Stimulated activated naive CD8-positive, alpha-beta T cell treated with anti-CD3 and anti-CD28 coated beads, Interleukin-15, Interleukin-2, amounts not matched to agents 100 ng/mL and 50 ng/mL, for 24 hours (primary cell): ENCODE measurements around the gene NECTIN2.

Experiments used
- H3K27ac Mint-ChIP-seq: one replicate; pipeline ENCODE4 v1.8.0; 2021; ENCODE audit warnings: mild to moderate bottlenecking, mixed read lengths
- H3K27me3 Mint-ChIP-seq: one replicate; pipeline ENCODE4 v1.8.0; 2021; ENCODE audit warnings: mixed read lengths
- H3K36me3 Mint-ChIP-seq: one replicate; pipeline ENCODE4 v1.8.0; 2021; ENCODE audit warnings: low read depth, mixed read lengths
- H3K4me1 Mint-ChIP-seq: one replicate; pipeline ENCODE4 v1.8.0; 2021; ENCODE audit warnings: low read depth, mixed read lengths
- H3K4me3 Mint-ChIP-seq: one replicate; pipeline ENCODE4 v1.8.0; 2021; ENCODE audit warnings: mild to moderate bottlenecking, mixed read lengths
- H3K9me3 Mint-ChIP-seq: one replicate; pipeline ENCODE4 v1.8.0; 2021; ENCODE audit warnings: mixed read lengths

The NECTIN2 gene

DNA sequence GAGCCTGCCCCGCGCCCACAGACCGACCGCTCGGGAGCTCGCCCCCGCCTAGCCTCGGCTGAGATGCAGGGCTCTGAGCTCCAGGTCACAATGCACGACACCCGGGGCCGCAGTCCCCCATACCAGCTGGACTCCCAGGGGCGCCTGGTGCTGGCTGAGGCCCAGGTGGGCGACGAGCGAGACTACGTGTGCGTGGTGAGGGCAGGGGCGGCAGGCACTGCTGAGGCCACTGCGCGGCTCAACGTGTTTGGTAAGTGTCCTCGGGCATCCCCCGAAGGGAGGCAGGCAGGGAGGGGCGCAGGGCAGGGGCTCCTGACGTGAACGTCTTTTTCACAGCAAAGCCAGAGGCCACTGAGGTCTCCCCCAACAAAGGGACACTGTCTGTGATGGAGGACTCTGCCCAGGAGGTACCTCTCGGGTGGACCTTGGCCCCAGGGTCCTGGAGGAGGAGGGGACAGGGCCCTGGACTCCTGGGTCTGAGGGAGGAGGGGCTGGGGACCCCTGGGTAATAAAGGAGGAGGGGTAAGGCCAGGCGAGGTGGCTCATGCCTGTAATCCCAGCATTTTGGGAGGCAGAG, 33.9 kb upstream of the NECTIN2 start:
- no peaks in the 10 kb centered on the region for H3K36me3 Mint-ChIP-seq
- peaks cover 5% of the 10 kb centered on the region for H3K27me3 Mint-ChIP-seq
- H3K9me3 Mint-ChIP-seq = no peaks in the 10 kb centered on the region
- H3K4me3 Mint-ChIP-seq = no peak overlapping the region
- no peak overlapping the region for H3K27ac Mint-ChIP-seq
- H3K4me1 Mint-ChIP-seq = no peaks in the 10 kb centered on the region

DNA sequence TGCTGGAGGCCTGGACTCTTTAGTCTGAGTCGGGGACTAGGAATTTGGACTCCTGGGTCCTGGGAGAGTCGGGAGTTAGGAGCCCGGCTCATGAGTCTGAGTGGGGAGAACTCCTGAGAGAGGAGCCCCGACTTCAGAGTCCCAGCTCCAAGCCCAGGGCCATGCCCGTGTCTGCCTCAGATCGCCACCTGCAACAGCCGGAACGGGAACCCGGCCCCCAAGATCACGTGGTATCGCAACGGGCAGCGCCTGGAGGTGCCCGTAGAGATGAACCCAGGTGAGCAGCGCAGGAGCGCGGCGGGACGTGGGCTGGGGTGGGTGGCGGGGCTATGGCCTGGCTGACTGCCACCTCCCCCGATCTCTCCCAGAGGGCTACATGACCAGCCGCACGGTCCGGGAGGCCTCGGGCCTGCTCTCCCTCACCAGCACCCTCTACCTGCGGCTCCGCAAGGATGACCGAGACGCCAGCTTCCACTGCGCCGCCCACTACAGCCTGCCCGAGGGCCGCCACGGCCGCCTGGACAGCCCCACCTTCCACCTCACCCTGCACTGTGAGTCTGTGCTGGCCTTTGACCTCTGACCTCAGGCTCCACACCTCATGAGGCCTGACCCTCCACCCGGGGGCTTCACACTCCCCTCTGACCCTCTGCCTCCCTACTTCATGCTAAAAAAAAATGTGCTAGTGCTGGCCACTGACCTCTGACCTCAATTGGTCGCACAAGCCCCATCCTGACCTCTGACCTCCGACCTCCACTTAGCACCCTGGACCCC, 32.8 kb upstream of the NECTIN2 start:
- no peaks in the 10 kb centered on the region for H3K36me3 Mint-ChIP-seq
- no peaks in the 10 kb centered on the region for H3K9me3 Mint-ChIP-seq
- no peaks in the 10 kb centered on the region for H3K4me1 Mint-ChIP-seq
- H3K27me3 Mint-ChIP-seq = peaks cover 5% of the 10 kb centered on the region
- no peak overlapping the region for H3K4me3 Mint-ChIP-seq
- H3K27ac Mint-ChIP-seq = no peak overlapping the region

DNA sequence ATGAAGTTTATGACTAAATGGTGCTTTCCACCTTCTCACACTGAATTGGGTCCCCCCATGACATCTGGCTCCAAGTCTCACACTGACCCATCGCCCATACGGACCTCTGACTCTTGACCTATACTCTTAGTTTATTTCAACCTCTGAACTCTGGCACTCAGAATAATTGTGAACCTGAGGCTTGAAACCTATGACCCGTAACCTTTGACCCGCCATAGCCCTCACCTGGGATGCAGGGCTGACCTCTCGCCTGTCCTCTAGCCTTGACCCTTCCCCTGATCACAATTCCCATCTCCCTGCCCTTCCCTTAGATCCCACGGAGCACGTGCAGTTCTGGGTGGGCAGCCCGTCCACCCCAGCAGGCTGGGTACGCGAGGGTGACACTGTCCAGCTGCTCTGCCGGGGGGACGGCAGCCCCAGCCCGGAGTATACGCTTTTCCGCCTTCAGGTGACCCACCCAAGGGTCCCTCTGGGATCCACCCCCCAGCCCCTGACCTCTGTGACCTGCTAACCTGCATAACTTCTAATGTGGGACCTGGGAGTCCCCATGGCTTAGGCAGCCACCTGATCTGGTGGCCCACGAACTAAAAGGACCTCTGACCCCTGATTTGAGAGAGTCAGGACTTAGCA, 32.1 kb upstream of the NECTIN2 start:
- Mint-ChIP-seq H3K4me1 (no peaks in the 10 kb centered on the region), H3K27me3 (peaks cover 5% of the 10 kb centered on the region), H3K36me3 (no peaks in the 10 kb centered on the region), H3K4me3 (no peak overlapping the region), H3K27ac (no peak overlapping the region), H3K9me3 (no peaks in the 10 kb centered on the region)

DNA sequence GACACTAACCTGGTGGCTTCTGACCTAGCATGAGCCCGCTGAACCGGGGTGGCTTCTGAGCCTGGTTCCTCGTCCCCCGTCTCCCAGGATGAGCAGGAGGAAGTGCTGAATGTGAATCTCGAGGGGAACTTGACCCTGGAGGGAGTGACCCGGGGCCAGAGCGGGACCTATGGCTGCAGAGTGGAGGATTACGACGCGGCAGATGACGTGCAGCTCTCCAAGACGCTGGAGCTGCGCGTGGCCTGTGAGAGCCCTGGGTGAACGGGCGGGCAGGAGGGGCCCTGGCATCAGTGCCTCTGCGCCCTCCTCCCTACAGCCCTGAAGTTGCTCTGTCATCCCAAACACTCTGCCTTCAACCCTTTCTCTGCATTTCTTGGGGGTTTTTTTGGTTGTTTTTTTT, 31.6 kb upstream of the NECTIN2 start:
- no peak overlapping the region for H3K4me3 Mint-ChIP-seq
- H3K27me3 Mint-ChIP-seq = peaks cover under 1% of the 10 kb centered on the region
- no peaks in the 10 kb centered on the region for H3K36me3 Mint-ChIP-seq
- H3K27ac Mint-ChIP-seq = no peak overlapping the region
- H3K9me3 Mint-ChIP-seq = no peaks in the 10 kb centered on the region
- H3K4me1 Mint-ChIP-seq = no peaks in the 10 kb centered on the region

DNA sequence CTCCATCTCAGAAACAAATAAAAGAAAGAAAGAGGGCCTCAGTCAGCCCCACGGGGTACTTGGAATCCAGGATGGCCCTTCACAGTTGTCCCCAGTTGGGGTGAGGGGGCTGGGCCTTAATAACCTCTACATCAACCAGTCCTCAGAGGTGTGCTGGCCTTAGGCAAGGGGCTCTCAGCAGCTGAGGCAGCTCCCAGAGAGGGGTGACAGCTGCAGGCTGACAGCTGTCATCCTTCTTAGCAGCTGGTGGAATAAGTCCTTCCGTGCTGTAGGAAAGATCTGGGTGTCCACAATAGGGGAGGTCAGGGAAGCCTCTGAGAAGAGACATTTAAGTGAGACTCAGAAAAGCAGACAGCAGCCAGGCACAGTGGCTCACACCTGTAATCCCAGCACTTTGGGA, 29.8 kb upstream of the NECTIN2 start:
- no peak overlapping the region for H3K4me3 Mint-ChIP-seq
- no peaks in the 10 kb centered on the region for H3K27me3 Mint-ChIP-seq
- no peak overlapping the region for H3K27ac Mint-ChIP-seq
- no peaks in the 10 kb centered on the region for H3K4me1 Mint-ChIP-seq
- H3K36me3 Mint-ChIP-seq = no peaks in the 10 kb centered on the region
- H3K9me3 Mint-ChIP-seq = no peaks in the 10 kb centered on the region

DNA sequence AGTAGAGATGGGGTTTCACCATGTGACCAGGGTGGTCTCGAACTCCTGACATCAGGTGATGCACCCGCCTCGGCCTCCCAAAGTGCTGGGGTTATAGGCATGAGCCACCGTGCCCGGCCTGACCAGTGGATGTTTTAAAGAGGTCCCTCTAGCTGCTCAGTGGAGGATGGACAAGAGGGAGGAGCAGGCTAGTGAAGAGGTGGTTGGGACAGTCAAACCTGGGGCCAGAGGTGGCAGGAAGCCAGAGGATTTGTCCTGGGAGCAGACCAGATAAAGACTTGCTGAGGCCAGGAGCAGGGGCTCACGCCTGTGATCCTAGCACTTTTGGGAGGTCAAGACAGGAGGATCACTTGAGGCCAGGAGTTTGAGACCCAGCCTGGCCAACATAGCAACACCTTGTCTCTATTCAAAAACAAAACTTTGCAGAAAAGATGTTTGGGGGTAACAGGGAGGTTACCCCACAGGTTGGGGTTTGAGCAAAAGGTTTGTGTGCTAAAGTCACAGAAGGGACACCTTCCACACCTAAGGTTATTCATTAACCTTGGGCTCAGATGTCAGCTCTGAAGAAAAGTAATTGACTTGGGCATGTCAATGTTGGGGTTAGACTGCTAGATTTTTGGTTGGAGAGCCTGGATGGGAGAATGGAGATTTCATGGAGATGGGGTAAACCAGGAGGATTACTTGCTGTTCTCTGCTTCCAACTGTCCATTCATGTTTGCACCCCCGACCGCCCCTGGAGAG, 28.2 kb upstream of the NECTIN2 start:
- Mint-ChIP-seq H3K27ac (no peak overlapping the region), H3K36me3 (no peaks in the 10 kb centered on the region), H3K27me3 (no peaks in the 10 kb centered on the region), H3K4me3 (no peak overlapping the region), H3K4me1 (no peaks in the 10 kb centered on the region), H3K9me3 (no peaks in the 10 kb centered on the region)

DNA sequence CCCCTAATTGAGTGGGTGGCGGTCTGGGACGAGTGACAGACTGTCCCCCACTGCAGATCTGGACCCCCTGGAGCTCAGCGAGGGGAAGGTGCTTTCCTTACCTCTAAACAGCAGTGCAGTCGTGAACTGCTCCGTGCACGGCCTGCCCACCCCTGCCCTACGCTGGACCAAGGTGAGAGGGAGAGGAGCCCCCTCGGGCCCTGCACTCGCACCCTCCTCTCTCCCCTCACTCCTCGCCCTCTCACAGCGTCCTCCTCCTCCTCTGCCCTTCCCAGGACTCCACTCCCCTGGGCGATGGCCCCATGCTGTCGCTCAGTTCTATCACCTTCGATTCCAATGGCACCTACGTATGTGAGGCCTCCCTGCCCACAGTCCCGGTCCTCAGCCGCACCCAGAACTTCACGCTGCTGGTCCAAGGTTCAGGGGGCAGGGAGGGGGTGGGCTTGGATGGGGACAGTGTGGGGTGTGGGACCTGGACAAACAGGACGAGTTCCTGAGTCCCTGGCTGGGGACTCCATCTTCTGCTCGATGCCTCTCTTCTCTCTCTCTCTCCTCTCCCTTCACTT, 27.5 kb upstream of the NECTIN2 start:
- H3K27ac Mint-ChIP-seq = no peak overlapping the region
- no peak overlapping the region for H3K4me3 Mint-ChIP-seq
- H3K4me1 Mint-ChIP-seq = no peaks in the 10 kb centered on the region
- no peaks in the 10 kb centered on the region for H3K27me3 Mint-ChIP-seq
- no peaks in the 10 kb centered on the region for H3K9me3 Mint-ChIP-seq
- no peaks in the 10 kb centered on the region for H3K36me3 Mint-ChIP-seq

DNA sequence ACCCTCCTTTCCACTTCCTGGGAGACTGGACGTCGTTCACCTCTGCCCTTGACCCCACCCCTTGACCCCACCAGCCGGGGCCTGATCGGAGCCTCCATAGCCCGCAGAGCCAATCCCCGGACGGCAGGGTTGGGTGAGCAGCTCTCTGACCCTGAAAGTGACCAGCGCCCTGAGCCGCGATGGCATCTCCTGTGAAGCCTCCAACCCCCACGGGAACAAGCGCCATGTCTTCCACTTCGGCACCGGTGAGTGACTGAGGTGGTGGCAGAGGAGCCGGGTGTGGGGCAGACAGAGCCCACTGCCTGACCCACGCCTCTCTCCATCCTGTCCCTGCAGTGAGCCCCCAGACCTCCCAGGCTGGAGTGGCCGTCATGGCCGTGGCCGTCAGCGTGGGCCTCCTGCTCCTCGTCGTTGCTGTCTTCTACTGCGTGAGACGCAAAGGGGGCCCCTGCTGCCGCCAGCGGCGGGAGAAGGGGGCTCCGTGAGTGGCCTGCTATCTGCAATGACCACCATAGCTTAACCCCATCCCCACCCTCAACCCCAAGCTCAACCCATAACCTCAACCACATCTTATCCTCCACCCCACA, 26.8 kb upstream of the NECTIN2 start:
- Mint-ChIP-seq H3K9me3 (no peaks in the 10 kb centered on the region), H3K27me3 (no peaks in the 10 kb centered on the region), H3K36me3 (no peaks in the 10 kb centered on the region), H3K27ac (no peak overlapping the region), H3K4me1 (no peaks in the 10 kb centered on the region), H3K4me3 (no peak overlapping the region)

DNA sequence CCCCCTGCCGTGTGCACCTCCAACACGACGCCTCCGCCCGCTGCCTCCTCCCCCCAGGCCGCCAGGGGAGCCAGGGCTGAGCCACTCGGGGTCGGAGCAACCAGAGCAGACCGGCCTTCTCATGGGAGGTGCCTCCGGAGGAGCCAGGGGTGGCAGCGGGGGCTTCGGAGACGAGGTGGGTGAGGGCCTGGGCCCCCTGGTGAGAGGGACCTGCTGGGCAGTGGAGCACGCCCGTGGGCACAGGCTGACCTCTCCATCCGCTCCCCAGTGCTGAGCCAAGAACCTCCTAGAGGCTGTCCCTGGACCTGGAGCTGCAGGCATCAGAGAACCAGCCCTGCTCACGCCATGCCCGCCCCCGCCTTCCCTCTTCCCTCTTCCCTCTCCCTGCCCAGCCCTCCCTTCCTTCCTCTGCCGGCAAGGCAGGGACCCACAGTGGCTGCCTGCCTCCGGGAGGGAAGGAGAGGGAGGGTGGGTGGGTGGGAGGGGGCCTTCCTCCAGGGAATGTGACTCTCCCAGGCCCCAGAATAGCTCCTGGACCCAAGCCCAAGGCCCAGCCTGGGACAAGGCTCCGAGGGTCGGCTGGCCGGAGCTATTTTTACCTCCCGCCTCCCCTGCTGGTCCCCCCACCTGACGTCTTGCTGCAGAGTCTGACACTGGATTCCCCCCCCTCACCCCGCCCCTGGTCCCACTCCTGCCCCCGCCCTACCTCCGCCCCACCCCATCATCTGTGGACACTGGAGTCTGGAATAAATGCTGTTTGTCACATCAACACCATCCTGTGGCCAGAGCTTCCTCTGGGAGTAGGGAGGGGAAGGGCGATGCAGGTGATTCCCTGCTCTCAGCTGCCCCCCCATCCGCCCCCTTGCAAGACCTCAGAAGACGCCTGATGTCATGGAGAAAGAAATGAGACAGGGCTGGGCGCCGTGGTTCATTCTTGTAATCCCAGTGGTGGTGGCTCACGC, 25.2 kb upstream of the NECTIN2 start:
- no peaks in the 10 kb centered on the region for H3K4me1 Mint-ChIP-seq
- H3K36me3 Mint-ChIP-seq = no peaks in the 10 kb centered on the region
- H3K9me3 Mint-ChIP-seq = no peaks in the 10 kb centered on the region
- H3K27me3 Mint-ChIP-seq = no peaks in the 10 kb centered on the region
- H3K27ac Mint-ChIP-seq = no peak overlapping the region
- H3K4me3 Mint-ChIP-seq = no peak overlapping the region

DNA sequence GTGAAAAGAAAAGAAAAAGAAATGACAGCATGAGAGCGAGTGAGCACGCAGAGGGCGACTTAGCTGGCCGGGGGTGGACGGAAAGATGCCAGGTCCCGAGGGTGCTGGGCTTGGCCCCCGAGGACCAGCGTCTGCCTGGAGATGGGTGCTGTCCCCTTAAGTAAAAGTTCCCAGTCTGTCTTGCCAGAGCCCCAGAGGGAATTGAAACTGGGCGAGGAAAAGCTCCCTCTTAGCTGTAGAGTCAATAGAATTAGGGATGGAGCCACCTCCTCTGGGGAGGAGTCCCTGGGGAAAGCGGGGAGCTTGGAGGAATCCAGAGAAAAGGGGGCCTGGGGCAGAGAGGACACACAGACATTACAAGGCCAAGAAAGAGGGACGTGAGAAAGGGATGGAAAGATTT, 23.9 kb upstream of the NECTIN2 start:
- no peaks in the 10 kb centered on the region for H3K36me3 Mint-ChIP-seq
- H3K27ac Mint-ChIP-seq = no peak overlapping the region
- H3K27me3 Mint-ChIP-seq = peaks cover 2% of the 10 kb centered on the region
- H3K4me1 Mint-ChIP-seq = no peaks in the 10 kb centered on the region
- H3K9me3 Mint-ChIP-seq = no peaks in the 10 kb centered on the region
- no peak overlapping the region for H3K4me3 Mint-ChIP-seq

DNA sequence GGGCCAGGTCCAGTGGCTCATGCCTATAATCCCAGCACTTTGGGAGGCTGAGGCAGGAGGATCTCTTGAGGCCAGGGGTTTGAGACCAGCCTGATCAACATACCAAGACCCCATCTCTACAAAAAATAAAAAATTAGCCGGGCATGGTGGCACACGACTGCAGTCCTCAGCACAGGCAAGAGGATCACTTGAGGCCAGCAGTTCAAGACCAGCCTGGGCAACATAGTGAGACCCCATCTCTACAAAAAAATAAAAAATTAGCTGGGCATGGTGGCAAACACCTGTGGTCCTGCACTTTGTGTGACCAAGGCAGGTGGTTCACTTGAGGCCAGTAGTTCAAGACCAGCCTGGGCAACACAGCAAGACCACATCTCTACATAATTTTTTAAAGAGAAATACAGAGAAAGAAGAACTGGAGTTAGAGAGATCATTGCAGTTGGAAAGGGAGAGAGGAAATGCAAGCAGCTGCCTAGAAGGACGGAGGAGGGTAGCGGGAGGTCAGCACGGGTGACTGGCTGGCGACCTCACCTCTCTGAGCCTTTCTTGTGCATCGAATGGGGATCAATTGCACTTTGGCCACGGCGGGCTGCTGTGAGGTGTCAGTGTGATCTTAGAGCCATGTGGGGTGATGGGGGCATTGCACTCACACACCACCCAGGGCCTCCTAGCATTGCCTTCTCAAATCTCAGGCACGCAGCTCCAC, 23.3 kb upstream of the NECTIN2 start:
- no peak overlapping the region for H3K27ac Mint-ChIP-seq
- no peaks in the 10 kb centered on the region for H3K36me3 Mint-ChIP-seq
- no peaks in the 10 kb centered on the region for H3K9me3 Mint-ChIP-seq
- H3K4me1 Mint-ChIP-seq = no peaks in the 10 kb centered on the region
- no peak overlapping the region for H3K4me3 Mint-ChIP-seq
- H3K27me3 Mint-ChIP-seq = peaks cover 4% of the 10 kb centered on the region

DNA sequence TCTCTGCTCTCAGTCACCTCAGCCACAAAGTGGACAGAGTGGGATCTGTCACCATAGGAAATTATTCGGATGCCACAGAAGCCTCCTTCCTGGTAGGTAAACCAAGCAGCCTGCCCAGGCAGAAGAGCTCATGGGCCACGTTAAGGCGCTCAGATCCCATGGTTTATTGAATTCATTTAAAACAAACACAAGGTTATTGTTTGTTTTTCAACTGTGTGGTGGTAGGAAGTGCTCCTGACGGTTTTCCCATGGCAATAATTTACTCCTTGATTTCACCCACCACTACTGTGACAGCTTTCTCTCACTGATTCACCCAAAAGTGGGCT, 22.8 kb upstream of the NECTIN2 start:
- H3K27ac Mint-ChIP-seq = no peak overlapping the region
- H3K4me1 Mint-ChIP-seq = no peaks in the 10 kb centered on the region

DNA sequence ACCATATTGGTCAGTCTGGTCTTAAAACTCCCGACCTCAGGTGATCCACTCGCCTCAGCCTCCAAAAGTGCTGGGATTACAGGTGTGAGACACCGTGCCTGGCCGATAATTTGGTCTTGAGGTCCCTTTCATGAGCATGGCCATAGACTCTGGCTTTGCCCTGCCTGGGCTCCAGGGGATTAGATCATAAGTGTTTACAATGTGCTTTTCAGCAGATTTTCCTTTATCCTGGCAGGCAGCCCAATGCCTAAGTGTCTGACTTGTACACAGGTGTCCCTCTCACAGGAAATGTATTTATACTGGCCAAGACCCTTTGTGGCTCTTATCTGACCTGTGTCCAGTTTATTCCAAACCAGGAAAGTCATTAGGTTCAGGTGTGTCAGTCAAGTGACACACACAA, 21.3 kb upstream of the NECTIN2 start:
- Mint-ChIP-seq H3K9me3 (no peaks in the 10 kb centered on the region), H3K4me3 (no peak overlapping the region), H3K27me3 (peaks cover 4% of the 10 kb centered on the region)

More for the DNA sequence above, 22.8 kb upstream of the NECTIN2 start:
- Mint-ChIP-seq H3K9me3 (no peaks in the 10 kb centered on the region), H3K27me3 (peaks cover 4% of the 10 kb centered on the region), H3K4me3 (no peak overlapping the region), H3K36me3 (no peaks in the 10 kb centered on the region)

More for the DNA sequence above, 21.3 kb upstream of the NECTIN2 start:
- Mint-ChIP-seq H3K27ac (no peak overlapping the region), H3K36me3 (no peaks in the 10 kb centered on the region), H3K4me1 (no peaks in the 10 kb centered on the region)
